ENCODE data around the gene IFNA10.
"Not testable (repeated sequence)": the region's sequence is repeated elsewhere in the genome, so short reads cannot be mapped to it uniquely, and the experiment has no call there.

Gene IFNA10

GRCh38 chr9:21207043-21207442 is at the start of gene IFNA10:
Gene IFNA10, minus strand, starts transcription at chr9:21207143. Its CDS starts 46 bp downstream, at chr9:21207097.
- in situ Hi-C loops (cut with HindIII; ENCODE audit: low sequenced_read_pairs) = not testable (repeated sequence)

DNA sequence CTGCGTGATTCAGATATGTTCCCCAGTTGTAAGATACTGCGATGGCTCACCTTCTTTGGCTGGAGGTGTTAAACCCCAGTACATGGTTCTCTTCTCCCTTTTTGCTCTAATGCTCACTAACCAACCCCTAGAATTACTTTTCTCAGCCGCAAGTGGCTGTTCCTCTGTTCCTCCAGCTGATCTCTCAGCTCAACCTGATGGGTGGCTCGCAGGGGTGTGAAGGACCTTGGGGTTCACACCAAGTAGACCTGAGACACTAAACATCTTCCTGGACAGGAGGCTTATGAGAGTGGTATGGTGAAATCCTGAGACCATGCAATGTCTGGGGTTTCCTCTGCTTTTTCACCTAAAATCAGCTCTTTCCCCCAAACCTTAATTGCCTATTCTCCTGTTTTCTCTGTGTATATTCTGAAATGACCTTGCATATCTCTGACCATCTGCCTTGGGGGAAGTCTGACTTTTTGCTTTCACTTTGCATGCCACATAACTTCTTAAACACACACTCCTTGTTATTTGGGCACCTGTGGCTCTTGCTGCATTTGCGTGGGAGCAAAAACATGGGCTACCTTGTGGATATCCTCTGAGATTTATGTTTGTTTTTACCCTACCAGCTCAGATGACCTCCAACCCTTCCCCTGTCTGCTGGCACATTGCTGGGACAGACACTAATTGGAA is 48.7 kb upstream of the IFNA10 start:
- in situ Hi-C loops (cut with HindIII; ENCODE audit: low sequenced_read_pairs) = no loop called here

- in situ Hi-C loops (cut with HindIII; ENCODE audit: low sequenced_read_pairs) = no loop called here
Measured at GRCh38 chr9:21252721-21253547, 46.0 kb upstream of the IFNA10 start.

DNA sequence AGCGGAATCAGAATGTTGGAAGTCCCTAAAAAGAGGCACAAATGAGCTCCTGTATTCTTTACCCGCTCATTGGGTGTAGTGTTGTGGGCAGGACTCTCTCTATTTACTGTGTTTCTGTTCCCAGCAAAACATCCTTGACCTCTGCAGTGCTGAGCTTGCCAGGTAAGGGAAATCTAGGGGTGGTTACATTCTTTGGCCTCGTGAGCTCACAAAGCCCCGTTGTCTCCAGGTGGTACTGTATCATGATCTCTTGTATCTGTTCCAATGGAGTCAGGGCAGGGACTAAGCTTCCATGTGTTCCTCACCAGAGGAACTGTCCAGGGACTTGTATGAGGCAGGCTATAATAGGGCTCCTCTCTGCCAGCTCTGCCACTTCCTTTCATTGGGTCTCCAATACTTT is 44.7 kb upstream of the IFNA10 start:
- in situ Hi-C loops (cut with HindIII; ENCODE audit: low sequenced_read_pairs) = no loop called here

DNA sequence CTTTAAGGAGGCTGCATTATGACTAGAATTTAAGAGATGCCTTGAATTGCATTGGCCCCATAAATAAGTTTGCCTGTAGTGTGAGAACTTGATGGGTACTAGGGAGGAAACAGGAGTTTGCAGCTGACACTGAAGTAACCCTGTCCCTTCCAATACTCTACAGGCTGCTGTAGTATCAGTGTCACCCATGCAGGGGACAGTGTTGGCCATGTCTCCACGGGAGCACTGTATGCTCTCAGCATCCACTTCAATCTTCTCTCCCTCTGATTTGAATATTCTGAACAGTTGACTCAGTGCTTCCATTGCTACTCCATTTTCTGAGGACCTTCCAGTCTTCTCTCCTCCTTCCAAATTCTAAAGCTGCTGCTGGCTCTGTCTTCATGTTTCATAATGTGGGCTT is 44.2 kb upstream of the IFNA10 start:
- in situ Hi-C loops (cut with HindIII; ENCODE audit: low sequenced_read_pairs) = no loop called here

GRCh38 chr9:21244836-21245235 is 37.9 kb upstream of the IFNA10 start:
- in situ Hi-C loops (cut with HindIII; ENCODE audit: low sequenced_read_pairs) = no loop called here

DNA sequence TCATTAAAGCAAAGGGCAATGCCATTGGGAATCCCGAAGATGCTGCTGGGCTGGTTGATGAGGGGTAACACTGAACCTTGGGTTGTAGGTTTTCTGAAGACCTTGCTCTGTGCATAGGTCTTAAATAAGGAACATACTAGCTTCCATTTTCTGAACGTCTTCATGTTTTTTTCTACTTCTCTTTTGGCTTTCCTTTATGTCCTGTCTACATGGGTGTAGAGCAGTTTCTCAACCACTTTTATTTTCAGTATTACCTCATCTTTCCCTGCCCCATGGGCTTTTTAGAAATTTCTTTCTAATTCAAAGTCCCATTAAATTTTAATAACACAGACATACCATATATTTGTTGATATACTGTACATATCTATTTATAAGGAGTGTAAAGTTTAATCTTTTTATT is 33.0 kb upstream of the IFNA10 start, which contains the start of gene IFNA14:
TSS of gene IFNA14 (minus strand) at position 95 of the 400 bp plus-strand sequence. CDS start at position 25, 70 bp downstream.
- in situ Hi-C loops (cut with HindIII; ENCODE audit: low sequenced_read_pairs) = no loop called here

- in situ Hi-C loops (cut with HindIII; ENCODE audit: low sequenced_read_pairs) = not testable (repeated sequence)
Measured at GRCh38 chr9:21236360-21236714, 29.4 kb upstream of the IFNA10 start.

- in situ Hi-C loops (cut with HindIII; ENCODE audit: low sequenced_read_pairs) = not testable (repeated sequence)
Measured at GRCh38 chr9:21235468-21236359, 28.8 kb upstream of the IFNA10 start.

DNA sequence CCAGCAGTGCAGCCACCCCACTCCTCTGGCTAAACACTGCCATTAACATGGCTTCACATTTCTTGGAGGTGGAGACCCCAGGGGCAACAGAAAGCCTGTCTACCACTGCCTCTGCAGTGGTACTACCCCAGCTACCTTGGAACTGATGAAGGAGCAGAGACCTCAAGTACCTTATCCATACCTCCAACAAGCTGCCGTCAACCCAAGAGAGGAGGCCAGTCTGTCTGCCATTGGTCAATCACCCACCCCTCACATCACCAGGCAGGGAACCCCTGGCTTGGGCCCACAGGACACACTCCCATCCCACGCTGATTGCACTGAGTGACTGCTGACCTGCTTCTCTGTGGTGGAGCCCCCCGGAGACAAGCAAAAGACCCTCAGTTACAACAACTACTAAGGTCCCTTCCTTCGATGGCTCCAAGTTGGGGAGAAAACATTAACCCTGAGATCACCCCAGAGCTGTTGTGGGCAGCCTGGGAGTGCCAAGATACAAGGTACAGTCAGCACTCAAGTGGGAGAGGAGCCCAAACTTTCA is 27.3 kb upstream of the IFNA10 start:
- in situ Hi-C loops (cut with HindIII; ENCODE audit: low sequenced_read_pairs) = no loop called here

GRCh38 chr9:21233258-21233657 is 26.3 kb upstream of the IFNA10 start:
- in situ Hi-C loops (cut with HindIII; ENCODE audit: low sequenced_read_pairs) = no loop called here

GRCh38 chr9:21228122-21228521 is 21.2 kb upstream of the IFNA10 start, which contains the start of gene IFNA17:
Gene IFNA17, minus strand, starts transcription at chr9:21228222. Its CDS starts 49 bp downstream, at chr9:21228173.
- in situ Hi-C loops (cut with HindIII; ENCODE audit: low sequenced_read_pairs) = no loop called here

DNA sequence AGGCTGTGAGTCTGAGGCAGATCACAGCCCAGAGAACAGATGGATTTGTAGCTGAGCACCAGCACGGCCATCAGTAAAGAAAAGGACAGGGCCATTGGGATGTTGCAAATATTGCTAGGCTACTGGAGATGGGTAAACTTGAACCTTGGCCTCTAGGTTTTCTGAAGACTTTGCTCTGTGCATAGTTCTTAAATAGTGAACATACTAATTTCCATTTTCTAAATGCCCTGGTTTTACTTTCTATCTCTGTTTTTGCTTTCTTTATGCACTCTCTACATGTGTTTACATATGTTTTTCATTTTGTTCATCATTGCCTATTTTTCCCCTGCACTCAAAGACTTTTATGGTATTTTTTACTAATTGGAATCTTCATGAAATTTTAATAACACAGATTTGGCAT is 10.3 kb upstream of the IFNA10 start, which contains the start of gene IFNA16:
TSS of gene IFNA16 (minus strand) at position 101 of the 400 bp plus-strand sequence. CDS start at position 95, 6 bp downstream.
- in situ Hi-C loops (cut with HindIII; ENCODE audit: low sequenced_read_pairs) = not testable (repeated sequence)

GRCh38 chr9:21213411-21214326 is 6.7 kb upstream of the IFNA10 start:
- in situ Hi-C loops (cut with HindIII; ENCODE audit: low sequenced_read_pairs) = not testable (repeated sequence)

GRCh38 chr9:21212160-21212559 is 5.2 kb upstream of the IFNA10 start:
- in situ Hi-C loops (cut with HindIII; ENCODE audit: low sequenced_read_pairs) = not testable (repeated sequence)

GRCh38 chr9:21210782-21211181 is 3.8 kb upstream of the IFNA10 start:
- in situ Hi-C loops (cut with HindIII; ENCODE audit: low sequenced_read_pairs) = not testable (repeated sequence)

DNA sequence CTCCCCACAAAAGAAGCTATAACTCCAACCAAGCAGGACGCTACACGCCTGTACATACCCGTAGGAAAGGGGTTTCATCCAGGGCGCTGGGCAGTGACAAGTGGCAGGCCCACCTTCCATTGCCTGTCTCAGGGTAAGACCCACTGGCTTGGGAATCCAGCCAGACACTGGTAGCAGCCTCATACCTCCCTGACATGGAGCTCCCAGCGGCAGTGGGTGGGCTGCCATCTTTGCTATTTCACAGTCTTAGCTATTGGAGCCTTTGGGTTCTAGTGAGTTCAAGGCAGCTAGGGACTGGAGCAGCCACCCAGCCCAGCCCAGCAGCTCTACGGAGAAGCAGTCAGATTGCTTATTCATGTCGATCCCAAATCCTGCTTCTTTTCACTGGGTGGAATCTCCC is 3.4 kb upstream of the IFNA10 start:
- in situ Hi-C loops (cut with HindIII; ENCODE audit: low sequenced_read_pairs) = no loop called here

- in situ Hi-C loops (cut with HindIII; ENCODE audit: low sequenced_read_pairs) = no loop called here
Measured at GRCh38 chr9:21205204-21205603, 1.7 kb downstream of the IFNA10 start.

- in situ Hi-C loops (cut with HindIII; ENCODE audit: low sequenced_read_pairs) = not testable (repeated sequence)
Measured at GRCh38 chr9:21202105-21202504, 4.8 kb downstream of the IFNA10 start, which contains the start of gene IFNA7. Gene IFNA7, minus strand, starts transcription at chr9:21202205. Its CDS starts 40 bp downstream, at chr9:21202165.

Data from DLD1 (cell line).